T-helper 2 cell treated with Interferon-gamma antibody and Interleukin-4, amounts not matched to agents 5 μg/mL and 100 μg/mL, for 36 hours (primary cell): ENCODE results near the gene STK33.
"Not testable (repeated sequence)": the region's sequence is repeated elsewhere in the genome, so short reads cannot be mapped to it uniquely, and the experiment has no call there.

ENCODE experiments used
- DNase-seq: peaks from one replicate; pipeline ENCODE4 v3.0.0; 2021; ENCODE audit warnings: low spot score
- H3K27ac Mint-ChIP-seq: one replicate; pipeline ENCODE4 v1.8.0; 2021; ENCODE audit warnings: mild to moderate bottlenecking, mixed read lengths
- H3K27me3 Mint-ChIP-seq: one replicate; pipeline ENCODE4 v1.8.0; 2021; ENCODE audit warnings: low read depth, mixed read lengths
- H3K36me3 Mint-ChIP-seq: one replicate; pipeline ENCODE4 v1.8.0; 2021; ENCODE audit warnings: low read depth, mixed read lengths
- H3K4me1 Mint-ChIP-seq: one replicate; pipeline ENCODE4 v1.8.0; 2021; ENCODE audit warnings: low read depth, mixed read lengths
- H3K4me3 Mint-ChIP-seq: one replicate; pipeline ENCODE4 v1.8.0; 2022; ENCODE audit warnings: mild to moderate bottlenecking, moderate library complexity, mixed read lengths
- H3K9me3 Mint-ChIP-seq: one replicate; pipeline ENCODE4 v1.8.0; 2021; ENCODE audit warnings: mixed read lengths

The STK33 gene

GRCh38 chr11:8480858-8481257 is 113.2 kb downstream of the STK33 start:
- DNase-seq, result no peak
- no peak overlapping the region for H3K4me3 Mint-ChIP-seq
- no peaks in the 10 kb centered on the region for H3K36me3 Mint-ChIP-seq
- no peaks in the 10 kb centered on the region for H3K4me1 Mint-ChIP-seq
- H3K9me3 Mint-ChIP-seq, result no peaks in the 10 kb centered on the region
- no peaks in the 10 kb centered on the region for H3K27me3 Mint-ChIP-seq
- no peak overlapping the region for H3K27ac Mint-ChIP-seq

- H3K4me3 Mint-ChIP-seq, result no peak overlapping the region
- no peaks in the 10 kb centered on the region for H3K36me3 Mint-ChIP-seq
- DNase-seq, result no peak
- H3K27me3 Mint-ChIP-seq, result no peaks in the 10 kb centered on the region
- no peaks in the 10 kb centered on the region for H3K9me3 Mint-ChIP-seq
- H3K27ac Mint-ChIP-seq, result no peak overlapping the region
- H3K4me1 Mint-ChIP-seq, result no peaks in the 10 kb centered on the region
These were observed 116.3 kb downstream of the STK33 start for GRCh38 chr11:8477680-8478079.

GRCh38 chr11:8477151-8477550 is 116.9 kb downstream of the STK33 start:
- Mint-ChIP-seq H3K36me3 (no peaks in the 10 kb centered on the region), H3K4me3 (no peak overlapping the region)

GRCh38 chr11:8467806-8468205 is 126.2 kb downstream of the STK33 start:
- peaks cover 11% of the 10 kb centered on the region for H3K9me3 Mint-ChIP-seq
- not testable (repeated sequence) for H3K4me3 Mint-ChIP-seq, H3K4me1 Mint-ChIP-seq, H3K27ac Mint-ChIP-seq, DNase-seq, H3K36me3 Mint-ChIP-seq, H3K27me3 Mint-ChIP-seq

More at GRCh38 chr11:8477151-8477550, 116.9 kb downstream of the STK33 start:
- DNase-seq, result no peak
- Mint-ChIP-seq H3K27me3 (no peaks in the 10 kb centered on the region), H3K27ac (no peak overlapping the region), H3K4me1 (no peaks in the 10 kb centered on the region), H3K9me3 (no peaks in the 10 kb centered on the region)

GRCh38 chr11:8467356-8467755 is 126.7 kb downstream of the STK33 start:
- H3K27me3 Mint-ChIP-seq, H3K27ac Mint-ChIP-seq, H3K4me3 Mint-ChIP-seq, H3K4me1 Mint-ChIP-seq, H3K36me3 Mint-ChIP-seq, DNase-seq: not testable (repeated sequence)
- peaks cover 11% of the 10 kb centered on the region for H3K9me3 Mint-ChIP-seq

GRCh38 chr11:8466884-8467283 is 127.1 kb downstream of the STK33 start:
- not testable (repeated sequence) for H3K36me3 Mint-ChIP-seq, H3K27ac Mint-ChIP-seq, H3K4me3 Mint-ChIP-seq, DNase-seq, H3K27me3 Mint-ChIP-seq, H3K4me1 Mint-ChIP-seq
- H3K9me3 Mint-ChIP-seq, result peaks cover 11% of the 10 kb centered on the region

GRCh38 chr11:8459711-8460399 is 134.2 kb downstream of the STK33 start:
- H3K27ac Mint-ChIP-seq, result no peak overlapping the region
- H3K27me3 Mint-ChIP-seq, result no peaks in the 10 kb centered on the region
- no peak for DNase-seq

GRCh38 chr11:8442301-8442700 is 151.7 kb downstream of the STK33 start:
- DNase-seq, result no peak
- no peaks in the 10 kb centered on the region for H3K4me1 Mint-ChIP-seq
- no peak overlapping the region for H3K27ac Mint-ChIP-seq
- H3K4me3 Mint-ChIP-seq, result no peak overlapping the region
- no peaks in the 10 kb centered on the region for H3K36me3 Mint-ChIP-seq
- peaks cover 3% of the 10 kb centered on the region for H3K27me3 Mint-ChIP-seq
- H3K9me3 Mint-ChIP-seq, result no peaks in the 10 kb centered on the region

More at GRCh38 chr11:8459711-8460399, 134.2 kb downstream of the STK33 start:
- H3K36me3 Mint-ChIP-seq, result no peaks in the 10 kb centered on the region
- H3K4me3 Mint-ChIP-seq, result no peak overlapping the region
- H3K9me3 Mint-ChIP-seq, result no peaks in the 10 kb centered on the region
- no peaks in the 10 kb centered on the region for H3K4me1 Mint-ChIP-seq

GRCh38 chr11:8440649-8441048 is 153.4 kb downstream of the STK33 start:
- Mint-ChIP-seq H3K36me3 (no peaks in the 10 kb centered on the region), H3K9me3 (no peaks in the 10 kb centered on the region)

GRCh38 chr11:8429483-8429882 is 164.5 kb downstream of the STK33 start:
- peaks cover 6% of the 10 kb centered on the region for H3K27me3 Mint-ChIP-seq
- DNase-seq, result no peak
- H3K4me3 Mint-ChIP-seq, result no peak overlapping the region
- no peaks in the 10 kb centered on the region for H3K9me3 Mint-ChIP-seq
- no peaks in the 10 kb centered on the region for H3K4me1 Mint-ChIP-seq
- H3K27ac Mint-ChIP-seq, result no peak overlapping the region
- no peaks in the 10 kb centered on the region for H3K36me3 Mint-ChIP-seq

More at GRCh38 chr11:8440649-8441048, 153.4 kb downstream of the STK33 start:
- no peak overlapping the region for H3K27ac Mint-ChIP-seq
- peaks cover 3% of the 10 kb centered on the region for H3K27me3 Mint-ChIP-seq
- no peak for DNase-seq
- no peak overlapping the region for H3K4me3 Mint-ChIP-seq
- no peaks in the 10 kb centered on the region for H3K4me1 Mint-ChIP-seq

- peaks cover 6% of the 10 kb centered on the region for H3K27me3 Mint-ChIP-seq
- no peaks in the 10 kb centered on the region for H3K9me3 Mint-ChIP-seq
These were observed 168.0 kb downstream of the STK33 start for GRCh38 chr11:8426076-8426475.

GRCh38 chr11:8415195-8415594 is 178.8 kb downstream of the STK33 start:
- Mint-ChIP-seq H3K27ac (no peak overlapping the region), H3K9me3 (no peaks in the 10 kb centered on the region), H3K4me1 (no peaks in the 10 kb centered on the region), H3K4me3 (no peak overlapping the region), H3K27me3 (no peaks in the 10 kb centered on the region), H3K36me3 (no peaks in the 10 kb centered on the region)
- no peak for DNase-seq

More at GRCh38 chr11:8426076-8426475, 168.0 kb downstream of the STK33 start:
- Mint-ChIP-seq H3K27ac (no peak overlapping the region), H3K4me1 (no peaks in the 10 kb centered on the region), H3K4me3 (no peak overlapping the region), H3K36me3 (no peaks in the 10 kb centered on the region)
- no peak for DNase-seq

GRCh38 chr11:8408151-8408941 is 185.7 kb downstream of the STK33 start:
- Mint-ChIP-seq H3K27ac (no peak overlapping the region), H3K4me1 (no peaks in the 10 kb centered on the region), H3K9me3 (no peaks in the 10 kb centered on the region), H3K36me3 (no peaks in the 10 kb centered on the region), H3K27me3 (no peaks in the 10 kb centered on the region), H3K4me3 (no peak overlapping the region)
- no peak for DNase-seq

GRCh38 chr11:8403310-8403709 is 190.7 kb downstream of the STK33 start:
- no peak for DNase-seq
- no peak overlapping the region for H3K4me3 Mint-ChIP-seq
- no peaks in the 10 kb centered on the region for H3K36me3 Mint-ChIP-seq
- no peaks in the 10 kb centered on the region for H3K9me3 Mint-ChIP-seq
- no peaks in the 10 kb centered on the region for H3K4me1 Mint-ChIP-seq
- H3K27ac Mint-ChIP-seq, result no peak overlapping the region
- H3K27me3 Mint-ChIP-seq, result no peaks in the 10 kb centered on the region
